ENCODE measurements around the gene KIF16B.
"Not testable (repeated sequence)": the region's sequence is repeated elsewhere in the genome, so short reads cannot be mapped to it uniquely, and the experiment has no call there.

Gene KIF16B

GRCh38 chr20:16573001-16573965 is at the start of gene KIF16B:
TSS of gene KIF16B (minus strand) at chr20:16573448. CDS start at chr20:16573275, 173 bp downstream.
- DNase-seq: peak; percentile 72 to 85

GRCh38 chr20:16622501-16622900 is 49.3 kb upstream of the KIF16B start:
- DNase-seq: no peak

GRCh38 chr20:16621435-16622141 is 48.3 kb upstream of the KIF16B start:
- no peak for DNase-seq

- no peak for DNase-seq
Measured at GRCh38 chr20:16620961-16621360, 47.7 kb upstream of the KIF16B start.

- DNase-seq: no peak
Measured at GRCh38 chr20:16619953-16620352, 46.7 kb upstream of the KIF16B start.

GRCh38 chr20:16617056-16617455 is 43.8 kb upstream of the KIF16B start:
- DNase-seq: no peak

GRCh38 chr20:16616317-16616716 is 43.1 kb upstream of the KIF16B start:
- DNase-seq: no peak

GRCh38 chr20:16615199-16615598 is 42.0 kb upstream of the KIF16B start:
- no peak for DNase-seq

GRCh38 chr20:16613954-16614353 is 40.7 kb upstream of the KIF16B start:
- DNase-seq: no peak

GRCh38 chr20:16612706-16613105 is 39.5 kb upstream of the KIF16B start:
- no peak for DNase-seq

- no peak for DNase-seq
Measured at GRCh38 chr20:16611817-16612216, 38.6 kb upstream of the KIF16B start.

GRCh38 chr20:16609066-16609465 is 35.8 kb upstream of the KIF16B start:
- DNase-seq: no peak

- no peak for DNase-seq
Measured at GRCh38 chr20:16608277-16608650, 35.0 kb upstream of the KIF16B start.

- DNase-seq: no peak
Measured at GRCh38 chr20:16607364-16608276, 34.4 kb upstream of the KIF16B start.

- no peak for DNase-seq
Measured at GRCh38 chr20:16606468-16607070, 33.3 kb upstream of the KIF16B start.

- no peak for DNase-seq
Measured at GRCh38 chr20:16601047-16601446, 27.8 kb upstream of the KIF16B start.

- no peak for DNase-seq
Measured at GRCh38 chr20:16599257-16599656, 26.0 kb upstream of the KIF16B start.

- DNase-seq: no peak
Measured at GRCh38 chr20:16596991-16597390, 23.7 kb upstream of the KIF16B start.

GRCh38 chr20:16596404-16596803 is 23.2 kb upstream of the KIF16B start:
- not testable (repeated sequence) for DNase-seq

- DNase-seq: no peak
Measured at GRCh38 chr20:16595376-16595775, 22.1 kb upstream of the KIF16B start.

- no peak for DNase-seq
Measured at GRCh38 chr20:16590041-16590633, 16.9 kb upstream of the KIF16B start.

GRCh38 chr20:16589623-16590022 is 16.4 kb upstream of the KIF16B start:
- DNase-seq: no peak
